ENCODE results near the gene SPIC. TPM values are rescaled to one million over a fixed set of nuclear protein-coding genes. Genes with fewer than 3 reads are reported as not detected.

SPIC gene
- total and polyA plus RNA-seq, 2 of the 13 experiments (the other 11 are each of a cell fraction or from before 2014, with no cell fraction given), result not detected

DNA sequence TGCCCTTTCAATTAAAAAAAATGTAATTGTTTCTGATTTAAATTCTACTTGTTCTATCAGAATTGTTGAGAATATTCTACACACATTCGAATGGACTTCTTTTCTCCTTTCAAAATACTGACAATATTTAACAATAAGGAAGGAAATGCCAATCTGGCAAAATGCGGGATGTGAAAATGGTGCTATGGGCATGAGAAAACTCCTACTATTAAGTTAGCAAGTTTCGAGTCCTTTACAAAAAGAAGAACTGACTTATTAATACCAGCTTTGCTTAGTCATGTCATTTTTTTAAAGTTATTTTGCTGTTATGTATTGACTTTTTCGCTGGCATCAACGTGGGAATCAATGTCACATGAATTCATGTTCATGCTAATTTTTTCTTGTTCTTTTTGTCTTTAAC is 35.9 kb upstream of the SPIC start:
- Histone ChIP-seq H3K36me3 (replicated peaks in 1 of 2; ENCODE audit: control insufficient read depth in 1 of 2, insufficient read depth in 2 of 2, low read length in 2 of 2) (no peaks in the 10 kb centered on the region), H4K20me1 (ENCODE audit: insufficient read depth, low read length) (no peaks in the 10 kb centered on the region), H3K4me3 (replicated peaks in 1 of 3; ENCODE audit: insufficient read depth in 1 of 3, low read depth in 2 of 3, low read length in 3 of 3) (no peak overlapping the region), H3K27ac (ENCODE audit: extremely low read length, insufficient read depth, low read length) (no peak overlapping the region), H3K4me2 (ENCODE audit: low read depth, low read length) (no peak overlapping the region), H3K27me3 (ENCODE audit: control insufficient read depth in 1 of 2, insufficient read depth in 2 of 2, low read length in 2 of 2) (peaks cover 0 to 7% of the 10 kb centered on the region in 2 experiments; a peak in 2 of 5 replicates), H3K4me1 (ENCODE audit: insufficient read depth, low read length) (no peaks in the 10 kb centered on the region), H3K9ac (ENCODE audit: insufficient read depth, low read depth, low read length) (no peak overlapping the region), H2AFZ (ENCODE audit: low read length) (no peak overlapping the region), H3K9me3 (ENCODE audit: low read length) (no peaks in the 10 kb centered on the region), H3K79me2 (ENCODE audit: insufficient read depth, low read length) (no peaks in the 10 kb centered on the region)
- in situ Hi-C loops (cut with HindIII; ENCODE audit: extremely low pct_ligation_motif_present, low pct_unique_long_range_greater_than_20kb) (no loop called here), intact Hi-C loops (cut with micrococcal nuclease; ENCODE audit: unreplicated experiment) (no loop called here)
- FAIRE-seq, result no peak
- TF ChIP-seq SMAD3 (CRISPR knock-in tag; IDR thresholded peaks at IDR 0.05) (no peak), MAFK (conservative IDR thresholded peaks at IDR 0.05 in 1 of 2, IDR thresholded peaks at IDR 0.05 in 1 of 2; ENCODE audit: low read length in 2 of 2) (peak in 1 of 2 experiments; percentile 2; a peak in 1 of 4 replicates), MIER2 (CRISPR knock-in tag; IDR thresholded peaks at IDR 0.05) (no peak)
- TF ChIP-seq, protein P1, sequence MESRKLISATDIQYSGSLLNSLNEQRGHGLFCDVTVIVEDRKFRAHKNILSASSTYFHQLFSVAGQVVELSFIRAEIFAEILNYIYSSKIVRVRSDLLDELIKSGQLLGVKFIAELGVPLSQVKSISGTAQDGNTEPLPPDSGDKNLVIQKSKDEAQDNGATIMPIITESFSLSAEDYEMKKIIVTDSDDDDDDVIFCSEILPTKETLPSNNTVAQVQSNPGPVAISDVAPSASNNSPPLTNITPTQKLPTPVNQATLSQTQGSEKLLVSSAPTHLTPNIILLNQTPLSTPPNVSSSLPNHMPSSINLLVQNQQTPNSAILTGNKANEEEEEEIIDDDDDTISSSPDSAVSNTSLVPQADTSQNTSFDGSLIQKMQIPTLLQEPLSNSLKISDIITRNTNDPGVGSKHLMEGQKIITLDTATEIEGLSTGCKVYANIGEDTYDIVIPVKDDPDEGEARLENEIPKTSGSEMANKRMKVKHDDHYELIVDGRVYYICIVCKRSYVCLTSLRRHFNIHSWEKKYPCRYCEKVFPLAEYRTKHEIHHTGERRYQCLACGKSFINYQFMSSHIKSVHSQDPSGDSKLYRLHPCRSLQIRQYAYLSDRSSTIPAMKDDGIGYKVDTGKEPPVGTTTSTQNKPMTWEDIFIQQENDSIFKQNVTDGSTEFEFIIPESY (CRISPR knock-in tag; IDR thresholded peaks at IDR 0.05), result no peak
- TF ChIP-seq, protein P2, sequence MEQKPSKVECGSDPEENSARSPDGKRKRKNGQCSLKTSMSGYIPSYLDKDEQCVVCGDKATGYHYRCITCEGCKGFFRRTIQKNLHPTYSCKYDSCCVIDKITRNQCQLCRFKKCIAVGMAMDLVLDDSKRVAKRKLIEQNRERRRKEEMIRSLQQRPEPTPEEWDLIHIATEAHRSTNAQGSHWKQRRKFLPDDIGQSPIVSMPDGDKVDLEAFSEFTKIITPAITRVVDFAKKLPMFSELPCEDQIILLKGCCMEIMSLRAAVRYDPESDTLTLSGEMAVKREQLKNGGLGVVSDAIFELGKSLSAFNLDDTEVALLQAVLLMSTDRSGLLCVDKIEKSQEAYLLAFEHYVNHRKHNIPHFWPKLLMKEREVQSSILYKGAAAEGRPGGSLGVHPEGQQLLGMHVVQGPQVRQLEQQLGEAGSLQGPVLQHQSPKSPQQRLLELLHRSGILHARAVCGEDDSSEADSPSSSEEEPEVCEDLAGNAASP (CRISPR knock-in tag; IDR thresholded peaks at IDR 0.05; ENCODE audit: borderline replicate concordance), result no peak
- ChIA-PET CTCF (ENCODE audit: low intra/inter-chr PET ratio, low total read pairs) (no interaction called here), POLR2A (no interaction called here)
- BruUV-seq (replicated peaks), result no TSS peak
- WGBS (ENCODE audit: low lambda C conversion rate), result 19% methylated on average over 5 of the region's 5 CpGs
- no peak for ATAC-seq
- DNase-seq (ENCODE audit: low spot score), result no peak

Data from HepG2 (cell line).